HCT116 (cell line): Measurements from ENCODE around the gene ATP6V0A1. TPM values are rescaled to one million over a fixed set of nuclear protein-coding genes. Genes with fewer than 3 reads are reported as not detected.
A peak's percentile ranks its signal among the peaks of the same experiment; 100 is the strongest.

ENCODE experiments used
- ATAC-seq: fragments of 200-7000 bp; cut with Tn5 transposase; 2 replicates; pipeline ENCODE4 v1.9.1; 2020; ENCODE audit warnings: mild to moderate bottlenecking, moderate library complexity
- BruUV-seq: library from RNA; stranded (reverse); fragments of 400-500 nt; replicated peaks from 2 replicates; lab custom pipeline; 2021; lab: Mats Ljungman, UMichigan
- CTCF ChIA-PET: fragments of 300-600 bp; sonication (Branson Sonifier 250); formaldehyde crosslinking; loops from one replicate; lab custom pipeline; 2021; ENCODE audit warnings: antibody characterized with exemption; lab: Charles Lee
- POLR2A ChIA-PET: fragments of 300-600, 350-600 bp; sonication (Branson Sonifier 250); formaldehyde crosslinking; loops from one replicate; lab custom pipeline; 2021; ENCODE audit warnings: antibody characterized with exemption; lab: Charles Lee
- RAD21 ChIA-PET, 2 experiments: fragments of 300-600 bp; sonication (Branson Sonifier 250); formaldehyde crosslinking; loops; one replicate each; lab custom pipeline; 2023; ENCODE audit warnings: low total read pairs in 2 of 2; ENCODE audit not compliant: uncharacterized antibody in 2 of 2, unreplicated experiment in 2 of 2, low non-redundant PET in 1 of 2; lab: Charles Lee
- DNase-seq: peaks from one replicate; pipeline ENCODE4 v3.0.0-alpha.2; 2010; ENCODE audit warnings: low read depth, low spot score
- H2AFZ ChIP-seq: fragments of 200-600 bp; shearing (Covaris generic), sonication (generic); 2 replicates; pipeline ENCODE4 v1.6.1; 2017; ENCODE audit warnings: low read depth, mixed run types, mixed read lengths, antibody characterized with exemption, low read length; ENCODE audit not compliant: poor library complexity, severe bottlenecking
- H3K27ac ChIP-seq: 2 replicates; pipeline ENCODE4 v1.5.1; 2012; ENCODE audit warnings: low read depth, low read length
- H3K27me3 ChIP-seq: fragments of 200-600 bp; sonication (generic); 2 replicates; pipeline ENCODE4 v1.6.1; 2016; ENCODE audit warnings: mixed run types, low read length, mixed read lengths; ENCODE audit not compliant: insufficient read depth
- H3K36me3 ChIP-seq, 2 experiments: fragments of 200-500 bp in 1 of 2; fragments of 200-600 bp in 1 of 2; sonication (Bioruptor generic) in 1 of 2; sonication (generic) in 1 of 2; 2 replicates each; pipeline versions ENCODE4 v1.5.1 to v1.6.1; 2014 to 2016; ENCODE audit warnings: low read length in 2 of 2, inconsistent platforms in 1 of 2, mixed read lengths in 1 of 2, mixed run types in 1 of 2; ENCODE audit not compliant: insufficient read depth in 2 of 2, control insufficient read depth in 1 of 2
- H3K4me1 ChIP-seq, 2 experiments: fragments of 200-600 bp in 1 of 2; sonication (generic) in 1 of 2; 2 replicates each; pipeline versions ENCODE4 v1.5.1 to v1.6.1; 2012 to 2017; ENCODE audit warnings: low read length in 2 of 2, inconsistent platforms in 1 of 2, mild to moderate bottlenecking in 1 of 2, mixed read lengths in 1 of 2, mixed run types in 1 of 2, moderate library complexity in 1 of 2; ENCODE audit not compliant: insufficient read depth in 2 of 2, control insufficient read depth in 1 of 2
- H3K4me2 ChIP-seq: fragments of 200-600 bp; sonication (generic); 2 replicates; pipeline ENCODE4 v1.6.1; 2017; ENCODE audit warnings: mixed run types, low read length, mixed read lengths
- H3K4me3 ChIP-seq, 2 experiments: fragments of 200-600 bp in 1 of 2; sonication (generic) in 1 of 2; replicated peaks in 1 of 2; 2 replicates each; pipeline ENCODE4 v1.5.1; 2011 to 2016; ENCODE audit warnings: low read length in 2 of 2, control low read depth in 1 of 2, low read depth in 1 of 2, mild to moderate bottlenecking in 1 of 2, mixed read lengths in 1 of 2, mixed run types in 1 of 2
- H3K79me2 ChIP-seq: fragments of 200-600 bp; sonication (generic); 2 replicates; pipeline ENCODE4 v1.6.1; 2017; ENCODE audit warnings: mild to moderate bottlenecking, mixed run types, low read length, moderate library complexity, mixed read lengths; ENCODE audit not compliant: insufficient read depth
- H3K9ac ChIP-seq: fragments of 200-600 bp; sonication (generic); 2 replicates; pipeline ENCODE4 v1.6.1; 2016; ENCODE audit warnings: low read length, mixed read lengths
- H3K9me2 ChIP-seq: fragments of 200-600 bp; sonication (generic), shearing (Covaris generic); 2 replicates; pipeline ENCODE4 v1.6.1; 2017; ENCODE audit warnings: mixed run types, mild to moderate bottlenecking, moderate library complexity; ENCODE audit not compliant: insufficient read depth
- H3K9me3 ChIP-seq, 2 experiments: fragments of 200-500 bp in 1 of 2; fragments of 200-600 bp in 1 of 2; sonication (Bioruptor generic) in 1 of 2; sonication (generic) in 1 of 2; 2 replicates each; pipeline ENCODE4 v1.6.1; 2014 to 2017; ENCODE audit warnings: low read length in 2 of 2, mixed read lengths in 2 of 2, inconsistent platforms in 1 of 2, low read depth in 1 of 2, mild to moderate bottlenecking in 1 of 2, mixed run types in 1 of 2, moderate library complexity in 1 of 2; ENCODE audit not compliant: control insufficient read depth in 1 of 2, insufficient read depth in 1 of 2
- H4K20me1 ChIP-seq: fragments of 200-600 bp; sonication (generic), shearing (Covaris generic); 2 replicates; pipeline ENCODE4 v1.6.1; 2017; ENCODE audit warnings: mixed run types, mild to moderate bottlenecking, moderate library complexity; ENCODE audit not compliant: insufficient read depth
- CEBPB ChIP-seq: IDR thresholded peaks from 2 replicates; pipeline ENCODE4 v1.6.1; 2012; ENCODE audit warnings: low read depth
- EGR1 ChIP-seq: IDR thresholded peaks from 2 replicates; pipeline ENCODE4 v1.6.1; 2012; ENCODE audit warnings: low read depth
- ELF1 ChIP-seq: IDR thresholded peaks from 2 replicates; pipeline ENCODE4 v1.6.1; 2012; ENCODE audit warnings: low read depth, borderline replicate concordance
- EZH2 ChIP-seq: fragments of 200-600 bp; sonication (generic); IDR thresholded peaks from 2 replicates; pipeline ENCODE4 v1.6.1; 2017; ENCODE audit warnings: antibody characterized with exemption, mixed run types
- EZH2phosphoT487 ChIP-seq: fragments of 200-600 bp; IDR thresholded peaks from 2 replicates; pipeline ENCODE4 v1.6.1; 2018; ENCODE audit warnings: antibody characterized with exemption, borderline replicate concordance
- POLR2A ChIP-seq: IDR thresholded peaks from 2 replicates; pipeline ENCODE4 v1.7.0; 2011; ENCODE audit warnings: borderline replicate concordance; ENCODE audit not compliant: insufficient read depth, insufficient read length; ENCODE audit errors: extremely low read depth
- POLR2AphosphoS5 ChIP-seq: IDR thresholded peaks from 2 replicates; pipeline ENCODE4 v1.6.1; 2011; ENCODE audit warnings: mild to moderate bottlenecking, low read depth, low read length, moderate library complexity
- SIN3A ChIP-seq: IDR thresholded peaks from 2 replicates; pipeline ENCODE4 v1.6.1; 2012; ENCODE audit warnings: low read depth
- SP1 ChIP-seq: IDR thresholded peaks from 2 replicates; pipeline ENCODE4 v1.6.1; 2012; ENCODE audit warnings: low read depth
- YY1 ChIP-seq: IDR thresholded peaks from 2 replicates; pipeline ENCODE4 v1.6.1; 2011; ENCODE audit warnings: low read length, low read depth, moderate library complexity, mild to moderate bottlenecking; ENCODE audit not compliant: insufficient replicate concordance; ENCODE audit errors: extremely low read depth
- ZNF274 ChIP-seq: fragments of 200-500 bp; sonication (Bioruptor generic); IDR thresholded peaks from 2 replicates; pipeline ENCODE4 v1.6.1; 2014; ENCODE audit warnings: mild to moderate bottlenecking, low read depth, low read length, inconsistent platforms
- intact Hi-C: fragments of 100-400 bp; cut with micrococcal nuclease; formaldehyde crosslinking; loops from 2 replicates; pipeline ENCODE4 v1.10.0; 2022
- total RNA-seq: library from RNA; stranded (reverse); gene quantifications from one replicate; pipeline ENCODE4 v1.2.1, GENCODE V29; 2021; ENCODE audit not compliant: unreplicated experiment
- TF ChIP-seq, protein P1 (sequence below): IDR thresholded peaks from 2 replicates; pipeline ENCODE4 v1.6.1; 2012
- TF ChIP-seq, protein P2 (sequence below): IDR thresholded peaks from 2 replicates; pipeline ENCODE4 v1.6.1; 2012; ENCODE audit warnings: low read depth

The ATP6V0A1 gene
- total RNA-seq, 1 experiment from 2014 or later: 65.2 TPM

DNA sequence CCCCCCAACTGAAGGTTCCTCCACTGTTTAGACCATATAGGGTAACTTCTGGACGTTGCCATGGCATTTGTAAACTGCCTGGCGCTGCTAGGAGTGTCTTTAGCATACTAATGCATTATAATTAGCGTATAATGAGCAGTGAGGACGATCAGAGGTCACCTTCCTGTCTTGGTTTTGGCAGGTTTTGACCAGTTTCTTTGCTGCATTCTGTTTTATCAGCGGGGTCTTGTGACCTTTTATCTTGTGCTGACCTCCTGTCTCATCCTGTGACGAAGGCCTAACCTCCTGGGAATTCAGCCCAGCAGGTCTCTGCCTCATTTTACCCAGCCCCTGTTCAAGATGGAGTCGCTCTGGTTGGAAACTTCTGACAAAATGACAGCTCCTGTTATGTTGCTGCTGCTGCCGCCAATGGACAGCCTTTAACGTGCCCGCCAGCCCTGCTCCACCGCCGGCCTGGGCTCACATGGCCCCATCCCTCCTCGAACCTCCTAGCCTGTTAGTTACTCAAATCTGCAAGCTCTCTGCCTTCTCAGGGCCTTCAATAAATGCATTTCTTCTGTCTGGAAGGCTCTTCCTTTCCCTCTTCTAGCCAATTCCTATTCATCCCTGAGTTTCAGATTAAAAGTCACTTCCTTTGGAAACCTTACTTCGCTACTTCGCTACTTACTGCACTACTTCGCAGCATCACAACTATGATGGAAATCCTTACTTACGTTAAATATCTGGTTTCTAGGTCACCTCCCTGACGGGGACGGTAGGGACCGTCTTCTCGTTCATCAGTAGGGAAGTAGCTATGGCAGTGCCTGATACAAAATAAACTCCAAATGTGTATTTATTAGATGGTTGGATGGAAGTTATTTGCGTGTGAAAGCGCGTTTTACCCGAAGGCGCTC, 76.7 kb downstream of the ATP6V0A1 start (continued):
- TF ChIP-seq CEBPB (no peak), YY1 (no peak), POLR2AphosphoS5 (no peak)

DNA sequence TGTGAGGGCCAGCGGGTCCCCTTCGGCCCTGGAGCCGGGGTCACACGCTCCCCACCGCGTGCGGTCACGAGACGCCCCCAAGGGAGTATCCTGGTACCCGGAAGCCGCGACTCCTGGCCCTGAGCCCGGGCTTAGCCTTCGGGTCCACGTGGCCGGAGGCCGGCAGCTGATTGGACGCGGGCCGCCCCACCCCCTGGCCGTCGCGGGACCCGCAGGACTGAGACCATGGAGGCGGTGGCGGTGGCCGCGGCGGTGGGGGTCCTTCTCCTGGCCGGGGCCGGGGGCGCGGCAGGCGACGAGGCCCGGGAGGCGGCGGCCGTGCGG, 77.3 kb downstream of the ATP6V0A1 start, which contains the start of gene NAGLU:
Gene NAGLU, plus strand, starts transcription at position 194 of the 324 bp plus-strand sequence. Its CDS starts 32 bp downstream, at position 226.
- RAD21 ChIA-PET: interaction anchor here in 1 of 2 experiments (0.8 kb wide), 1 partner anchor 9 kb away, joined by 4 read pairs; no protein-coding TSS in a partner anchor
- Histone ChIP-seq H3K27me3 (no peaks in the 10 kb centered on the region), H3K27ac (peak within 1 kb of the TSS; percentile 97), H3K9me3 (no peaks in the 10 kb centered on the region), H3K9me2 (no peaks in the 10 kb centered on the region), H3K9ac (peak within 1 kb of the TSS; percentile 84), H3K4me1 (peaks cover 23 to 37% of the 10 kb centered on the region in 2 experiments), H2AFZ (peak within 1 kb of the TSS; percentile 77), H3K79me2 (no peaks in the 10 kb centered on the region), H3K4me2 (peak within 1 kb of the TSS; percentile 98), H3K36me3 (no peaks in the 10 kb centered on the region; a peak in 1 of 4 replicates), H3K4me3 (peak within 1 kb of the TSS; percentile 71 to 90), H4K20me1 (no peaks in the 10 kb centered on the region)
- no TSS peak for BruUV-seq
- CTCF ChIA-PET: interaction anchor here (0.6 to 1.6 kb wide), 7 partner anchors 9 to 840 kb away, joined by 3 to 8 read pairs (median 3); partner anchors contain the start of gene STAT3
- ATAC-seq (peak; percentile 84), DNase-seq (peak; percentile 63)
- POLR2A ChIA-PET: interaction anchor here (0.7 to 2.1 kb wide), 3 partner anchors 17 to 142 kb away, joined by 3 to 7 read pairs (median 6); partner anchors contain the start of gene CAVIN1
- intact Hi-C loops: no loop called here
- TF ChIP-seq, protein P1, sequence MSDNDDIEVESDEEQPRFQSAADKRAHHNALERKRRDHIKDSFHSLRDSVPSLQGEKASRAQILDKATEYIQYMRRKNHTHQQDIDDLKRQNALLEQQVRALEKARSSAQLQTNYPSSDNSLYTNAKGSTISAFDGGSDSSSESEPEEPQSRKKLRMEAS: peak; percentile 79
- TF ChIP-seq, protein P2, sequence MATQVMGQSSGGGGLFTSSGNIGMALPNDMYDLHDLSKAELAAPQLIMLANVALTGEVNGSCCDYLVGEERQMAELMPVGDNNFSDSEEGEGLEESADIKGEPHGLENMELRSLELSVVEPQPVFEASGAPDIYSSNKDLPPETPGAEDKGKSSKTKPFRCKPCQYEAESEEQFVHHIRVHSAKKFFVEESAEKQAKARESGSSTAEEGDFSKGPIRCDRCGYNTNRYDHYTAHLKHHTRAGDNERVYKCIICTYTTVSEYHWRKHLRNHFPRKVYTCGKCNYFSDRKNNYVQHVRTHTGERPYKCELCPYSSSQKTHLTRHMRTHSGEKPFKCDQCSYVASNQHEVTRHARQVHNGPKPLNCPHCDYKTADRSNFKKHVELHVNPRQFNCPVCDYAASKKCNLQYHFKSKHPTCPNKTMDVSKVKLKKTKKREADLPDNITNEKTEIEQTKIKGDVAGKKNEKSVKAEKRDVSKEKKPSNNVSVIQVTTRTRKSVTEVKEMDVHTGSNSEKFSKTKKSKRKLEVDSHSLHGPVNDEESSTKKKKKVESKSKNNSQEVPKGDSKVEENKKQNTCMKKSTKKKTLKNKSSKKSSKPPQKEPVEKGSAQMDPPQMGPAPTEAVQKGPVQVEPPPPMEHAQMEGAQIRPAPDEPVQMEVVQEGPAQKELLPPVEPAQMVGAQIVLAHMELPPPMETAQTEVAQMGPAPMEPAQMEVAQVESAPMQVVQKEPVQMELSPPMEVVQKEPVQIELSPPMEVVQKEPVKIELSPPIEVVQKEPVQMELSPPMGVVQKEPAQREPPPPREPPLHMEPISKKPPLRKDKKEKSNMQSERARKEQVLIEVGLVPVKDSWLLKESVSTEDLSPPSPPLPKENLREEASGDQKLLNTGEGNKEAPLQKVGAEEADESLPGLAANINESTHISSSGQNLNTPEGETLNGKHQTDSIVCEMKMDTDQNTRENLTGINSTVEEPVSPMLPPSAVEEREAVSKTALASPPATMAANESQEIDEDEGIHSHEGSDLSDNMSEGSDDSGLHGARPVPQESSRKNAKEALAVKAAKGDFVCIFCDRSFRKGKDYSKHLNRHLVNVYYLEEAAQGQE: no peak
- TF ChIP-seq SIN3A (peak; percentile 65), EZH2 (no peak), SP1 (peak; percentile 61; the same call in 1 of the 2 replicates), POLR2A (peak; percentile 31), ZNF274 (no peak), EZH2phosphoT487 (no peak), ELF1 (no peak; the same call in 1 of the 2 replicates), YY1 (peak; percentile 25), POLR2AphosphoS5 (peak; percentile 76), EGR1 (no peak)
